Germinal center (tissue), 1 donor: Measurements from ENCODE around the gene OTUD7B.

Experiments used
- DNase-seq: peaks from one replicate; pipeline ENCODE4 v3.0.0; 2012; ENCODE audit warnings: mixed read lengths, low spot score

OTUD7B gene

GRCh38 chr1:149916193-149916897 is 94.2 kb downstream of the OTUD7B start:
- no peak for DNase-seq

DNA sequence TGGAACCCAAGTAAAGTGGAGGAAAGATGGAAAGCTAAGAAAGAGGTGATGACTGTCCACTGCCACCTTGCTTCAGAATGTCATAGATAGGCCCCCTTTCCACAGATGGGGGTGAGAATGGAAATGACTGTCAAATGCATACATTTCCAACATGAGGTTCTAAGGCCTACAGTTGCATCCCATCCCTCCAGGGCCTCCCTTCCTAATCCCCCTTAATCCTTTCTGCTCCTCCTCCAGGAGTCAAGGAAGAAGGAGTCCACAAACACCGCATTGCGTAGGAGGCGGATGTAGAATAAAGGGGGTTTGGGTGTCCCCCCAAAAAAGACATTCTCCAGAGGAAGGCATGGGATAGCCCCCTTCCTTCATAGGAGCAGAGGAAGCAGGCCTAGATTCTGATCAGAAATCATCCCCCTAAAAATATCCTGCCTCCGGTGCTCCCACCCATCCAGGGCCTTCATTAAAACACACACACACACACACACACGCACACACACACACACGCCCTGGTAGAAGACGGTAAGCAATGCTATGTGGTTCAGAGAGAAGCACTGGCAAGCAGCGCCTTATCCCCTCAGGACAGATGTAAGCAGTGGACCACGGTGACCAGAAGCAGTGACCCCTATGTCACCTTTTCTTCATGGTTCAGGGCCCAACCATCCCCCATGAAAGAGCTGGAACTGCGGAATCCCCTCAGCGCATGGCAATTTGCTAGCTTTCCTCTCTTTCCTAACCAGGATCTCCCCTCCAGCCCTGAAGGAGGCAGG is 94.9 kb downstream of the OTUD7B start:
- DNase-seq: no peak

DNA sequence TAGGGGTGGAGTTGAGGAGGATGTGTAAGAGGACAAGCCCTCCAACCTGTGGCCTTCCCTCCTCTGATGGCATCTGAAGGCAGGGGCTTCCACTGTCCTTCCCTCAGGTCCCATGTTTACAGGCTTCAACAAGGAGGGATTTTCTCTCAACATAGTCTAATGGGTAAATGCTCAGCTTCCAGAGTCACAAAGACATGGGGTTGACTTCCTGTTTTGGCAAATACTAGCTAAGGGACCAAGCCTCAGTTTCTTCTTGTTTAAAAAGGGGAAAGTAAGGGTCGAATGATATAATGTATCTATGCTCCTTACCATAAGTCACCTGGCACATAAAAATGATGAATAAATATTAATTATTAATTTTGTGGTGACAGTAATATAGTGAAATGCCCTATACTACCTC is 96.0 kb downstream of the OTUD7B start:
- no peak for DNase-seq

DNA sequence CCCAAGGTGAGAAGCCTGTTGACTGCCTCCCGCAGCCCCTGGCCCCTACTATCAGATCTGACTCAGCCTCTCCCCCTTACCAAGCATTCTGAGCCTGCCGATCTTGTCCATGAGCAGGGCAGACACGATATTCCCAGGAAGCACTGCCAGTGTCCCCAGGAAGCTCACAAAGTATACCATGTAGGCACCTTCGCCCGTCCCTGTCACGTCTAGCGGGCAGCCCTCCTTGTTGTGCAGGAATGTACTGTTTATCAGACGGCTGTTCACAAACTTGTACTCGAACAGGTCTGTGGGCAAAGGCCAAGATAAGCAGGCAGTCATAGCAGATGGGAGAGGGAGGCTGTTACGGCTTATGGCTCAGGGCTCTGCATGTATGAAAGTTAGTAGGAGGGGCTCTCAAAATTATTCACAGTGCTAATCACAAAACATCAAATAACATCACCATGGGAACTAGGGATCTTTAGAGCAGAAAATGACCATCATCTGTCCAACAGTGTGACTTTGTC is 103.9 kb downstream of the OTUD7B start:
- no peak for DNase-seq

DNA sequence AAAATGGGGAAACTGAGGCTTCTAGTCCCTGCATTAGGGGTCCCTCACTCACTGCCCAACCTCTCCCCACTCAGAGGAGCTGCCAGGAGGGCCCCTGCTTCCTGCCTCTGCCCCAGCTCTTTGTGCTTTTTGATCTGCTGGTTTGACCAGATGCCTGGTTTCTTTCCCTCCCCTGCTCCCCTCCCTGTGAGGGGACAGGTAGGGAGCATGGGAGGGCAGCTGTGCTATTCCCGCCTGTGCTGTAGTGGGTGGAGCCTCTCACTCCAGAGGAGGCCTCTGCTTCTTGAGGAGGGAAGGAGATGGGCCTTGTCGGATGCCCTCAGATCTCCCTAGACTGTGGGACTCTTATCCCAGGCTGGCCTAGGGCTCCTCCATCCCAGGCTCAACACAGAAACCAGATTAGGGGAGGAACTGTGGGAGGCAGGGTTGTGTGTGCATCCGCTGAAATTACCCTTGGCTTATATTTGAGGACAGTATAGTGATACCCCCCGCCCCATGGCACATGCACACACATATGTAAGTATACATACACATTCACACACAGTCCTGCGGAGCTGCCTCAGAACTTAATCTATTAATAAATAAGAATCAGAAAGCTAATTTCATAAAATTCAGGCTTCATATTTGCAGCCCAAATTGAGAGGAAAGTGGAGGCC is 106.6 kb downstream of the OTUD7B start:
- DNase-seq: no peak

DNA sequence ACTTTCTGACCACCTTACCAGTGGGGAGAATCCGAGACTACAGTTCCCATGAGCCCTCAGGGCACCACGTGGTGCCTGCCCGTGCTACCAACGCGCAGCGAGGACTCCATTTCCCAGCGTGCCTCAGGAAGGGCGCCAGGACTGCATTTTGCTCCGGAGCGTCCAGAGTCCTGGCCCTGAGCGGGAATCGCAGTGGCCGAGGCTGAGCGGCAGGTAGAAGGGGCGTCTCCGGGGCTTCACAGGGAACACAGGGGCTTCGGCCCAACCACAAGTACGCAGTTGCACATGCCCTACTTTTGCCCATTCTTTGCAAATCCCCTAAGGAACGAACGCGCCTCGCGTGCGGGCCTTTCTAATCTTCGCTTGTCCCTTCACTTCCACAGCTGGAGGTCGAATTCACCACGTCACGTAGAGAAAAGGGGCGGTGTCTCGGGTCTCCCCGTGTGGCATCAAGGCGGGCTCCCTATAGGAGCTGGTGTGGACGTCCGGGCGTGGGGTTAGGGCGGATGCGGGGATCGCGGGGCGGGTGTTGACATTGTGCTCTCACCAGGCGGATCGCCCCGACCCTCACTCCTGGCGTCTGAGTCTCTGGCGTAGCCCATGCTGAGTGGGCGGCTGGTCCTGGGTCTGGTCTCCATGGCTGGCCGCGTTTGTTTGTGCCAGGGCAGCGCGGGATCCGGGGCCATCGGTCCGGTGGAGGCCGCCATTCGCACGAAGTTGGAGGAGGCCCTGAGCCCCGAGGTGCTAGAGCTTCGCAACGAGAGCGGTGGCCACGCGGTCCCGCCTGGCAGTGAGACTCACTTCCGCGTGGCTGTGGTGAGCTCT is 110.9 kb downstream of the OTUD7B start, which contains the start of gene BOLA1:
Gene BOLA1, plus strand, starts transcription at position 109 of the 825 bp plus-strand sequence. Its CDS starts 492 bp downstream, at position 601.
- peak; percentile 93 for DNase-seq

DNA sequence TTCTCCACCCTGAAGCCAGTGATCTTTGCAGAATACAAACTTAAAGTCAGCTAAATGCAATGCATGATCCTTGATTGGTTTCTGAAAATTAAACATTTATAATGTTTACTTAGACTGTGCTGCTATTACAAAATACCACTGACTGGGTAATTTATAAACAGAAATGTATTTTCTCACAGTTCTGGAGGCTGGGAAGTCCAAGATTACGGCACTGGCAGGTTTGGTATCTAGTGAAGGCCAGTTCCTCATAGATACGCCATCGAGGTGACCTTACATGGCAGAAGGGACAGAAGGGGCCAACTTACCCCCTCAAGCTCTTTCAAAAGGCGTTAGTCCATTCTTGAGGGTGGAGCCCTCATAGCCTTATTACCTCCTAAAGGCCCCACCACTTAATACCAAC is 114.0 kb downstream of the OTUD7B start:
- no peak for DNase-seq

DNA sequence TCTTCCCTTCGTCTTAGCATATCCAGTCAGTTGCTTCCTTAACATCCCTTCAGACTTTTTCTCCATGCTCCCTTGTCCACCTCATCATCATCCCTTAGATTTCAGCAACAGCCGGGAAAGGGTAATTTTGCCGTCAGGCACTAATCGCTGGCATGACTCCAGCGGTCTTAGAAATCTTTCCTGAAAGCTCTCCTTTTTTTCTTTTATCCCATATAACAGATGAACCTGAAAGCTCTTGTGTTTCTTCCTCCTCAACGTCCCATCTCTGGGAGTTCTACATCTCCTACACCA is 121.6 kb downstream of the OTUD7B start:
- no peak for DNase-seq

GRCh38 chr1:149888247-149888998 is 122.1 kb downstream of the OTUD7B start:
- peak; percentile 76 for DNase-seq
